NCI-H2171 (cell line): ENCODE measurements around the gene SPRYD4.
"Not testable (repeated sequence)": the region's sequence is repeated elsewhere in the genome, so short reads cannot be mapped to it uniquely, and the experiment has no call there.

ENCODE experiments used
- DNase-seq: peaks from one replicate; lab custom pipeline; 2025; lab: John Stamatoyannopoulos, UW

The SPRYD4 gene

GRCh38 chr12:56468216-56469006 lies at the start of gene SPRYD4:
TSS of gene SPRYD4 (plus strand) at chr12:56468578. CDS start at chr12:56468592, 14 bp downstream.
- peak; percentile 96 for DNase-seq

- DNase-seq: no peak
These were observed 48.0 kb upstream of the SPRYD4 start for GRCh38 chr12:56420411-56420810.

GRCh38 chr12:56425193-56425592 lies 43.2 kb upstream of the SPRYD4 start:
- DNase-seq: no peak

- DNase-seq: no peak
These were observed 42.4 kb upstream of the SPRYD4 start for GRCh38 chr12:56425940-56426438.

- no peak for DNase-seq
These were observed 37.1 kb upstream of the SPRYD4 start for GRCh38 chr12:56431288-56431687.

- DNase-seq: no peak
These were observed 36.5 kb upstream of the SPRYD4 start for GRCh38 chr12:56431850-56432249.

GRCh38 chr12:56434828-56435227 lies 33.5 kb upstream of the SPRYD4 start:
- no peak for DNase-seq

- no peak for DNase-seq
These were observed 30.8 kb upstream of the SPRYD4 start for GRCh38 chr12:56437430-56438176.

- DNase-seq: not testable (repeated sequence)
These were observed 25.2 kb upstream of the SPRYD4 start for GRCh38 chr12:56443208-56443607.

- DNase-seq: peak; percentile 90
These were observed 19.3 kb upstream of the SPRYD4 start, which contains the start of gene TIMELESS for GRCh38 chr12:56448860-56449621. TSS of gene TIMELESS (minus strand) at chr12:56449426. CDS start at chr12:56434170, 15,256 bp downstream.

GRCh38 chr12:56449622-56449984 lies 18.8 kb upstream of the SPRYD4 start:
- DNase-seq: no peak

- DNase-seq: no peak
These were observed 18.1 kb upstream of the SPRYD4 start for GRCh38 chr12:56450241-56450640.

- no peak for DNase-seq
These were observed 17.2 kb upstream of the SPRYD4 start for GRCh38 chr12:56451147-56451546.

GRCh38 chr12:56454557-56454956 lies 13.8 kb upstream of the SPRYD4 start, which contains the start of gene MIP:
TSS of gene MIP (minus strand) at chr12:56454657. CDS start at chr12:56454613, 44 bp downstream.
- DNase-seq: no peak

GRCh38 chr12:56457817-56458216 lies 10.6 kb upstream of the SPRYD4 start:
- no peak for DNase-seq

- DNase-seq: no peak
These were observed 6.9 kb upstream of the SPRYD4 start for GRCh38 chr12:56461235-56462159.

- DNase-seq: no peak
These were observed 5.8 kb upstream of the SPRYD4 start for GRCh38 chr12:56462565-56462964.

GRCh38 chr12:56469007-56469930 lies 891 bp downstream of the SPRYD4 start:
- DNase-seq: no peak

- DNase-seq: no peak
These were observed 6.0 kb downstream of the SPRYD4 start for GRCh38 chr12:56474389-56474788.

- DNase-seq: no peak
These were observed 7.8 kb downstream of the SPRYD4 start for GRCh38 chr12:56476143-56476542.
